Left colon (tissue), 2 donors: Measurements from ENCODE around the gene IFIH1. TPM values are rescaled to one million over a fixed set of nuclear protein-coding genes. Genes with fewer than 3 reads are reported as not detected.

ENCODE experiments used
- ATAC-seq: fragments of 200-7000 bp; cut with Tn5 transposase; one replicate; pipeline ENCODE4 v1.9.1; 2020; ENCODE audit warnings: mild to moderate bottlenecking, moderate library complexity
- DNase-seq, 2 donors: peaks; one replicate each; pipeline ENCODE4 v3.0.0-alpha.2; 2020
- intact Hi-C, 2 donors: fragments of 100-400 bp; cut with DNase I in 1 of 2; cut with micrococcal nuclease in 1 of 2; formaldehyde crosslinking; loops; one replicate each; pipeline versions ENCODE4 v1.11.2 to v1.14.0; 2022; cut with DNase I, micrococcal nuclease
- long read RNA-seq: library from polyadenylated mRNA; unstranded; transcript quantifications from one replicate; pipeline ENCODE4 v2.0.0, GENCODE V29; 2021
- total RNA-seq, 2 donors: library from RNA; stranded (reverse); fragmentation: NEBNext Ultra II Directional; extraction: Animal tissue kit (Norgen Biotek cat#: 25700); gene quantifications; one replicate each; pipeline ENCODE4 v1.2.1, GENCODE V29; 2021
- donor health status: DM: no; HTN: no; CAD: no.
- donor health status: DM: yes; HTN: yes; CAD: no.

The IFIH1 gene
- 10 to 100 TPM; 19.1 to 20.0 TPM for total RNA-seq
- long read RNA-seq, transcript IFIH1-207 (16 exons, 3,544 nt): major isoform, 17 of 31 reads
- long read RNA-seq, partial matches to known transcripts: 13 of 31 reads
- long read RNA-seq, other reads (novel, unspliced or antisense): 1 of 31 reads

DNA sequence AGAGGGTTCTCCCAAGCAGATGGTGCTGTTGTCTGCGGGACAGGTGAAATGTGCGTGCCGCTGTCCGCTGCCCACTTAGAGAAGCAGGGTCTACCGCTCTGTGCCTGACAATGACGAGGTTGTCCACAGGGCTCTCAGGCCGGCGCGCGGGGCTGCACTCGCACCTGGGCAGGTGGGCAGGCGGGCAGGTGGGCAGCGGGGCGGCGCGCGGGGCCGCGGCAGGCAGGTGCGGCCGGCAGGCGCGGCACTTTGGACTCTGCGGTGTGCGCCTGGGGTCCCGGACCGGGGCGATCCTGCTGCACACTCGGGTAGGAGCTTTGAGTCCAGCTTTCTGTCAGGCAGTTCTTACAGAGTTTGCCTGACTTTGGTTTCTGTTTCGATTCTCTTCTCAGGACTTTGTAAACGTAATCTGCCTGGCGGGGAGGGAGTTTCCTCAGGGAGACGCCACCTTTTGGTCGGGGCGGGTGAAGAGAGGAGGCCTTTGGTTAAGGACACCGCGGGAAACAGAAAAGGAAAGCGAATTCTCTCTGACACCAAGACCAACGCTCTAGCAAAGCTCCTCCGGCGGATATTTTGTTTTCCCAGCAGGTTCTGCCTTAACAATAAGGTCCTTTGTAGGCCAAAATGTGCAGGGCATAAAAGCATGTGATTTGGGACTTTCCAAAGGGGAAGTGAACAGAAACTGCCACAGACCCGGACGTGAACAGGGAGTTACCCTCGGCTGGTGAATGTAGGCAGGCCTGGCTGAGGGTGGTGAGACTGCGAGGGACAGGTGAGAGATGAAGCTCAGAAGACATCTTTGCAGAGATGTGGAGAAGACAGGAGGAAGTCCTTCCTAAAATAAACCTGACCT is at the start of gene IFIH1:
Gene IFIH1, minus strand, starts transcription at position 357 of the 853 bp plus-strand sequence. CDS start 377 bp downstream, outside the sequence.
- intact Hi-C loops: no loop called here
- ATAC-seq (peak; percentile 92), DNase-seq (peak; percentile 88 to 89)

- no peak for ATAC-seq
- intact Hi-C loops: no loop called here
- DNase-seq: no peak
Observed at GRCh38 chr2:162365392-162365791, 46.9 kb upstream of the IFIH1 start.

GRCh38 chr2:162344617-162344950 is 26.1 kb upstream of the IFIH1 start:
- ATAC-seq (no peak), DNase-seq (no peak)
- intact Hi-C loops: no loop called here

- peak; percentile 98 for ATAC-seq
- intact Hi-C loops: no loop called here
Observed at GRCh38 chr2:162343824-162344616, 25.5 kb upstream of the IFIH1 start, which contains the start of gene GCA. GCA (plus strand) TSS chr2:162344132; CDS start chr2:162344249, 117 bp downstream.

DNA sequence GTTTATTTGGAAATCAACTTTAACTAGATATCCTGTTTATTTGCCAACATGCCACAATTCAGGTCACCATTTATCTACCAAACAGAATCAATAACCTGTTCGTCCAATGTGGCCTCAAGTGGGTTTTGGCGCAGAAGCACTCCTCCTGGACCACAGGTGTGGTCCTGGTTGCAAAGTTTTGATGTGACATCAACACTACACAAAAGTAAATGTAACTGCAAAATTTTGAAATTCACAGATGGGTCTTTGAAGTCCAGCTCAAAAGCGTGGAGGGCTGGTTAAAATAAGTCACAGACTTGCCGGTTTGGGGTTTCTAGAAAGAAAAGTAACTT is 25.0 kb upstream of the IFIH1 start:
- intact Hi-C loops: no loop called here
- ATAC-seq: no peak
- no peak for DNase-seq

More at GRCh38 chr2:162343824-162344616, 25.5 kb upstream of the IFIH1 start, which contains the start of gene GCA:
- DNase-seq: peak; percentile 98 to 99

DNA sequence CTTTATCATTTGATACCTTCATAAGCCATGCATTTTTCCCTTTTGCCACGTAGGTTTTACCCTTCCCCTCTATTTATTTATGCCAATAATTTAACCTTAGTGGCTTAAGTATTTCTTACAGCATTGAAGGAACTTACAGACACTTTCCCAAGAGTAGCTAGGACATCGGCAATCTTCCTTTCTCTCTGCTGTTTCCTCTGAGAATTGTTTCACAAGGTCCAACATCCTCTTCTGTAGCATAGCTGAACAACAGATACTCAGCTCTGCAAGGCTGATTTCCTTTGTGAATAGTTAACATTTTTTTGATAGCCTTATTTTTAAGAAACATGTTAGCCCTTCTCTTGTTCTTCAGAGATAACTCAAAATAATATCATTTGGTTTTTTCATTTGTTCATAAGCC is 24.4 kb upstream of the IFIH1 start:
- ATAC-seq: no peak
- intact Hi-C loops: no loop called here
- no peak for DNase-seq

GRCh38 chr2:162342321-162342720 is 23.8 kb upstream of the IFIH1 start:
- DNase-seq (no peak), ATAC-seq (no peak)
- intact Hi-C loops: no loop called here

DNA sequence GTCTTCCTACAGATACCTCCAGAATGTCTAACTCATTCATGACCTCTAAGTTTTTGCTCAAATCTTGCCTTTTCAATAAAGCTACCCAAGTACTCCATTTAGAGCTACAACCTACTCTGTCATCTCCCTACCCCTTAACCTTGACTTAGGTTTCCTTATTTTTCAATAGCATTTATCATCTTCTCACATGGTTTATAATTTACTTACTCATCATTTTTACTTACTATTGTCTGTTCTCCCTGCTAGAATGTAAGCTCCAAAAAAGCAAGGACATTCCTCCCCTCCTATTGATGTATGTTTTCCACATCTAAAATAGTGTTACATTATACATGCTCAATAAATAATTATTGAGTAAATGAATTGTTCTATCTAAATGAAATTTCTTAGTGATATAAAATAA is 22.3 kb upstream of the IFIH1 start:
- no peak for ATAC-seq
- no peak for DNase-seq
- intact Hi-C loops: no loop called here

GRCh38 chr2:162337868-162338267 is 19.4 kb upstream of the IFIH1 start:
- intact Hi-C loops: no loop called here
- no peak for DNase-seq
- ATAC-seq: no peak

- DNase-seq (peak in 1 of 2 donors; percentile 60), ATAC-seq (peak; percentile 75)
- intact Hi-C loops: no loop called here
Observed at GRCh38 chr2:162333968-162334367, 15.5 kb upstream of the IFIH1 start.

- intact Hi-C loops: no loop called here
- ATAC-seq (no peak), DNase-seq (no peak)
Observed at GRCh38 chr2:162330881-162331280, 12.4 kb upstream of the IFIH1 start.

DNA sequence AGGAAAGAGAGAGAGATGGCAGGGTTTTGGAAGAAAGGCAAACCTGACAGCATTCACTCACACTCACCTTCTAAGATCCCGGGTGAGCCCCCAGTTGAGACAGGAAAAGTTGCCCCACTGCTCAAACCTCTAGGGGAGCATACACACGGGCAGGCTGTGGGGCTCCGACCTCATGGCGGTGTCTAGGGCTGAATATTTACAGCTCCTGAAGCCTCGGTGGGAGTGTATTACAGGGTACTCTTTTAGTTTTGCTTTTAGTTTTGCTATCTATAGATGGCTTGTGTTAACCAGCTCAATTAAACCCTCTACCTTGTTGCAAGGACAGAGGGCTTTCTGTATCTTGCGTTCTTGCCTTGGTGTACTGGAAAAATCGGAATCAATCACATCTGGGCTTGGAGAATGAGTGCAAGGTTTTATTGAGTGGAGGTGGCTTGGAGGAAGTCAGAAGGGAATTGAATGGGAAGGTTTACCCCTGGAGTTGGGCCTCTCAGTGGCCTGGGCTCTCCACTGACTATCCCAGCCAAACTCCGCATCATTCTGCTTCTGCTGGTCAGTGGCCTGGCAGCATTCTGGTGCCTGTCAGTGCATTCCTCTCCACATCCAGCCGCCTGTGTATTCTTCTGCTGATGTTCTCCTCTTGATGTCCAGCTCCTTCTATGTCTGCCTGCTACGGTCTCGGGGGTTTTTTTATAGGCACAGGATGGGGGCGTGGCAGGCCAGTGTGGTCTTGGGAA is 10.1 kb upstream of the IFIH1 start:
- intact Hi-C loops: no loop called here
- no peak for DNase-seq
- no peak for ATAC-seq

DNA sequence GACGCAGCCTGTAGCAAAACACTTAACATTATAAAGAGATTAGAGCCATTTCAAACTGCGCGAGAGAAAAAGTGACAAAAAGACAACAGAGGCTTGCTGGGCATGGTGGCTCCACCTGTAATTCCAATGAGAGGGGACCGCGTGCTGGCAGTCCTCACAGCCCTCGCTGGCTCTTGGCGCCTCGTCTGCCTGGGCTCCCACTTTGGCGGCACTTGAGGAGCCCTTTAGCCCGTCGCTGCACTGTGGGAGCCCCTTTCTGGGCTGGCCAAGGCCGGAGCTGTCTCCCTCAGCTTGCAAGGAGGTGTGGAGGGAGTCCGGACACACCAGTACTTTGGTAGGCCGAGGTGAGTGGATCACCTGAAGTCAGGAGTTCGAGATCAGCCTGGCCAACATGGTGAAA is 9.3 kb upstream of the IFIH1 start:
- no peak for DNase-seq
- intact Hi-C loops: no loop called here
- no peak for ATAC-seq

DNA sequence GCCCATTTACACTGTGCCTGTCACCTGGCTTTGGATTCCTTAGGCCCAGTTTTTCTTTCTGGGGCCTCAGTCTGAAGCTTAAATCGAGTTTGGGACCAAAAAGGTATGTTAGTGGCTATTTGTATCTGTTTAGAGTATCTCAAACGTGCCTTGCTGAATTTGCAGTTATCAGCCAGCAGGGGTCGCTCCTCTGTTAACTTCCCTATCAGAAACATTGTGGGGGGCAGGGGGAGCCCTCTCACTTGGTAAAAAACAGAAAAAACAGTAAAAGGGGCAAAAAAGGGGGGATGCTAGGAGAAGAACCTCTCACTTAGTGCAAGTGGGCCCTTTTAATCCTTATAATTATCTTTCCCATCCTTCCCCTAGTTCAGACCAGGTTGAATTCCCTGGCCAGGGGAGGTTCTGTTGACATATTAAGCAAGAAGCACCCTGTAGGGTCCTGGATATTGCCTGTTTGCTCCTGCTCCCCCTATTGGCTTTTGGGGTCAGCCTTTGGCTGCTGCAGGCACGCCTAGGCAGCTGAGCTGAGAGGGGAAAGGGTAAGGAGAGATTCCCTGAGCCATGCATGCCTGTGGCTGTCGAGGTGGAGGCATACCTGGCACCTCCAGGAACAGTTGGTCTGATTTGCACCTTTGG is 8.8 kb upstream of the IFIH1 start:
- no peak for ATAC-seq
- intact Hi-C loops: no loop called here
- no peak for DNase-seq

DNA sequence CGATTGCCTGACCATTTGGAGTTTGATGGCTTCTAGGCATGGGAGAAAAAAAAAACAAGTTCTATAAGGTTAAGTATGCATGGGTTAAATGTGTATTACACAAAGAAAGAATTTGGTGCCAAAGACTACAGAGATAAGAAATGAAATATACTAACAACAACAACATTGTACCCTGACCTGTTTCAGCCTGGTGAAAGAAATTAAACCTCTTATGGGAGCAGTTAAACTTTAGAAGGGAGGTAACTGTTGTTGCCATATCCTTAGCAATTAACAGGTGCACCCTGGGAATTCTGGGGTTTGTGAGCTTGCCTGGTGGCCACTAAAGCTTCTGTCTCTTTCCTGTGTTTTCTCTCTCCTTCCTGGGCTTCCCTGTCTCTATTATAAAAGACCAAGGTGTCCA is 6.5 kb upstream of the IFIH1 start:
- peak; percentile 95 for ATAC-seq
- DNase-seq: no peak
- intact Hi-C loops: no loop called here

GRCh38 chr2:162320864-162321517 is 2.5 kb upstream of the IFIH1 start:
- DNase-seq (no peak), ATAC-seq (no peak)
- intact Hi-C loops: no loop called here

DNA sequence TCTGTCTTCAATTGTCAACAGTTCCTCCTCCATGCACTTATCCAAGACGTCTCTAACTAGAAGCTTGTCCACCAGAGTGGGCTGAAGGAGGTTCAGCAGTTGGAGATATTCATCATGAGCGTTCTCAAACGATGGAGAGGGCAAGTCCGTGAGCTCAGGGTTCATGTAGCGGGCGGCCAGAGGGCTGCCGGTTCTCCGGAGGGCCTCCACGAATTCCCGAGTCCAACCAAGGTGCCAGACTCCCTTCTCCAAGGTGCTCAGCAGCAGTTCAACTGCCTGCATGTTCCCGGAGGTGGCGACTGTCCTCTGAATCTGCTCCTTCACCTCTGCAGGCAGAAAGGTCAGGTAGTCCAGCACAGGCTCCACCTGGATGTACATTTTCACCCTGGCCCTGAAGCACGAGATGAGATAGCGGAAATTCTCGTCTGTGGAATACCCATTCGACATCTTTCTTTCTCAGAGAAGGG is 590 bp downstream of the IFIH1 start:
- DNase-seq (peak; percentile 37 to 51), ATAC-seq (peak; percentile 49)
- intact Hi-C loops: no loop called here

DNA sequence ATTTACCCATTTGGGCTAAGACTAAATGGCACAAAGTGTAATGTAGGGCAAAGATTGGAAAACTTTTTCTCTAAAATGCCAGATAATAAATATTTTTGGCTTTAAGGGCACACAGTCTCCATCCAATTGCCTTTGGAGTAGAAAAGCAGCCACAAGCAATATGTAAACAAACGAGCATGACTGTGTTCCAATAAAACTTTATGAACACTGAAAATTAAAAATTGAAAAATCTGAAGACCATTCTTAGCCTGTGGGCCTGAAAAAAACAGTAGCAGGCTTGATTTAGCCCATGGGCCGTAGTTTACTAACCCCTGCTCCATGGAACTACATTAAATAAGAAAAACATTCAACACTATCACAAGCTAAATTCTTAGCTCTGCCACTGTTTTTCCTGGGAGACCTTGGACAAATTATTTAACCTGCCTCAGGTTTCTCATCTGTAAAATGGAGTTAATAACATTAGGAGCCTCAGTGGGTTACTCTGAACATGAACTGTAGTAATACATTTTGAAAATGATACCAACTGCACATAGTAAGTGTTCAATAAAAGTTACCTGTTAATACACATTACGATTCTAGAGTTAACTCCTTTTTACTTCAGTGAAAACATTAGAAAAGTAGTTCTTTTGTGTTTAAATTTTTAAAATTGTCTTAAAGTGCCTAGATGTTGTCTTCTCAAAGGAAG is 1.3 kb downstream of the IFIH1 start:
- ATAC-seq: no peak
- intact Hi-C loops: no loop called here

More for the DNA sequence above, 1.3 kb downstream of the IFIH1 start:
- DNase-seq: no peak
